HCT116 (cell line): ENCODE measurements around the gene MARCHF6. TPM values are rescaled to one million over a fixed set of nuclear protein-coding genes. Genes with fewer than 3 reads are reported as not detected.

Source experiments
- ATAC-seq: fragments of 200-7000 bp; cut with Tn5 transposase; 2 replicates; pipeline ENCODE4 v1.9.1; 2020; ENCODE audit warnings: mild to moderate bottlenecking, moderate library complexity
- BruUV-seq: library from RNA; stranded (reverse); fragments of 400-500 nt; replicated peaks from 2 replicates; lab custom pipeline; 2021; lab: Mats Ljungman, UMichigan
- CTCF ChIA-PET: fragments of 300-600 bp; sonication (Branson Sonifier 250); formaldehyde crosslinking; loops from one replicate; lab custom pipeline; 2021; ENCODE audit warnings: antibody characterized with exemption; lab: Charles Lee
- POLR2A ChIA-PET: fragments of 300-600, 350-600 bp; sonication (Branson Sonifier 250); formaldehyde crosslinking; loops from one replicate; lab custom pipeline; 2021; ENCODE audit warnings: antibody characterized with exemption; lab: Charles Lee
- RAD21 ChIA-PET, 2 experiments: fragments of 300-600 bp; sonication (Branson Sonifier 250); formaldehyde crosslinking; loops; one replicate each; lab custom pipeline; 2023; ENCODE audit warnings: low total read pairs in 2 of 2; ENCODE audit not compliant: uncharacterized antibody in 2 of 2, unreplicated experiment in 2 of 2, low non-redundant PET in 1 of 2; lab: Charles Lee
- DNase-seq: peaks from one replicate; pipeline ENCODE4 v3.0.0-alpha.2; 2010; ENCODE audit warnings: low read depth, low spot score
- H2AFZ ChIP-seq: fragments of 200-600 bp; shearing (Covaris generic), sonication (generic); 2 replicates; pipeline ENCODE4 v1.6.1; 2017; ENCODE audit warnings: low read depth, mixed run types, mixed read lengths, antibody characterized with exemption, low read length; ENCODE audit not compliant: poor library complexity, severe bottlenecking
- H3K27ac ChIP-seq: 2 replicates; pipeline ENCODE4 v1.5.1; 2012; ENCODE audit warnings: low read depth, low read length
- H3K27me3 ChIP-seq: fragments of 200-600 bp; sonication (generic); 2 replicates; pipeline ENCODE4 v1.6.1; 2016; ENCODE audit warnings: mixed run types, low read length, mixed read lengths; ENCODE audit not compliant: insufficient read depth
- H3K36me3 ChIP-seq, 2 experiments: fragments of 200-500 bp in 1 of 2; fragments of 200-600 bp in 1 of 2; sonication (Bioruptor generic) in 1 of 2; sonication (generic) in 1 of 2; 2 replicates each; pipeline versions ENCODE4 v1.5.1 to v1.6.1; 2014 to 2016; ENCODE audit warnings: low read length in 2 of 2, inconsistent platforms in 1 of 2, mixed read lengths in 1 of 2, mixed run types in 1 of 2; ENCODE audit not compliant: insufficient read depth in 2 of 2, control insufficient read depth in 1 of 2
- H3K4me1 ChIP-seq, 2 experiments: fragments of 200-600 bp in 1 of 2; sonication (generic) in 1 of 2; 2 replicates each; pipeline versions ENCODE4 v1.5.1 to v1.6.1; 2012 to 2017; ENCODE audit warnings: low read length in 2 of 2, inconsistent platforms in 1 of 2, mild to moderate bottlenecking in 1 of 2, mixed read lengths in 1 of 2, mixed run types in 1 of 2, moderate library complexity in 1 of 2; ENCODE audit not compliant: insufficient read depth in 2 of 2, control insufficient read depth in 1 of 2
- H3K4me2 ChIP-seq: fragments of 200-600 bp; sonication (generic); 2 replicates; pipeline ENCODE4 v1.6.1; 2017; ENCODE audit warnings: mixed run types, low read length, mixed read lengths
- H3K4me3 ChIP-seq, 2 experiments: fragments of 200-600 bp in 1 of 2; sonication (generic) in 1 of 2; replicated peaks in 1 of 2; 2 replicates each; pipeline ENCODE4 v1.5.1; 2011 to 2016; ENCODE audit warnings: low read length in 2 of 2, control low read depth in 1 of 2, low read depth in 1 of 2, mild to moderate bottlenecking in 1 of 2, mixed read lengths in 1 of 2, mixed run types in 1 of 2
- H3K79me2 ChIP-seq: fragments of 200-600 bp; sonication (generic); 2 replicates; pipeline ENCODE4 v1.6.1; 2017; ENCODE audit warnings: mild to moderate bottlenecking, mixed run types, low read length, moderate library complexity, mixed read lengths; ENCODE audit not compliant: insufficient read depth
- H3K9ac ChIP-seq: fragments of 200-600 bp; sonication (generic); 2 replicates; pipeline ENCODE4 v1.6.1; 2016; ENCODE audit warnings: low read length, mixed read lengths
- H3K9me2 ChIP-seq: fragments of 200-600 bp; sonication (generic), shearing (Covaris generic); 2 replicates; pipeline ENCODE4 v1.6.1; 2017; ENCODE audit warnings: mixed run types, mild to moderate bottlenecking, moderate library complexity; ENCODE audit not compliant: insufficient read depth
- H3K9me3 ChIP-seq, 2 experiments: fragments of 200-500 bp in 1 of 2; fragments of 200-600 bp in 1 of 2; sonication (Bioruptor generic) in 1 of 2; sonication (generic) in 1 of 2; 2 replicates each; pipeline ENCODE4 v1.6.1; 2014 to 2017; ENCODE audit warnings: low read length in 2 of 2, mixed read lengths in 2 of 2, inconsistent platforms in 1 of 2, low read depth in 1 of 2, mild to moderate bottlenecking in 1 of 2, mixed run types in 1 of 2, moderate library complexity in 1 of 2; ENCODE audit not compliant: control insufficient read depth in 1 of 2, insufficient read depth in 1 of 2
- H4K20me1 ChIP-seq: fragments of 200-600 bp; sonication (generic), shearing (Covaris generic); 2 replicates; pipeline ENCODE4 v1.6.1; 2017; ENCODE audit warnings: mixed run types, mild to moderate bottlenecking, moderate library complexity; ENCODE audit not compliant: insufficient read depth
- CBX3 ChIP-seq: IDR thresholded peaks from 2 replicates; pipeline ENCODE4 v1.6.1; 2012; ENCODE audit warnings: low read depth
- EGR1 ChIP-seq: IDR thresholded peaks from 2 replicates; pipeline ENCODE4 v1.6.1; 2012; ENCODE audit warnings: low read depth
- ELF1 ChIP-seq: IDR thresholded peaks from 2 replicates; pipeline ENCODE4 v1.6.1; 2012; ENCODE audit warnings: low read depth, borderline replicate concordance
- EZH2 ChIP-seq: fragments of 200-600 bp; sonication (generic); IDR thresholded peaks from 2 replicates; pipeline ENCODE4 v1.6.1; 2017; ENCODE audit warnings: antibody characterized with exemption, mixed run types
- FOSL1 ChIP-seq: IDR thresholded peaks from 2 replicates; pipeline ENCODE4 v1.6.1; 2012; ENCODE audit warnings: low read depth
- POLR2A ChIP-seq: IDR thresholded peaks from 2 replicates; pipeline ENCODE4 v1.7.0; 2011; ENCODE audit warnings: borderline replicate concordance; ENCODE audit not compliant: insufficient read depth, insufficient read length; ENCODE audit errors: extremely low read depth
- POLR2AphosphoS5 ChIP-seq: IDR thresholded peaks from 2 replicates; pipeline ENCODE4 v1.6.1; 2011; ENCODE audit warnings: mild to moderate bottlenecking, low read depth, low read length, moderate library complexity
- RAD21 ChIP-seq: IDR thresholded peaks from 2 replicates; pipeline ENCODE4 v1.6.1; 2012; ENCODE audit warnings: low read depth, mild to moderate bottlenecking
- SIN3A ChIP-seq: IDR thresholded peaks from 2 replicates; pipeline ENCODE4 v1.6.1; 2012; ENCODE audit warnings: low read depth
- SP1 ChIP-seq: IDR thresholded peaks from 2 replicates; pipeline ENCODE4 v1.6.1; 2012; ENCODE audit warnings: low read depth
- TCF7L2 ChIP-seq: IDR thresholded peaks from 2 replicates; pipeline ENCODE4 v1.7.0; 2011; ENCODE audit warnings: borderline replicate concordance, inconsistent platforms; ENCODE audit not compliant: insufficient read depth, insufficient read length; ENCODE audit errors: extremely low read depth
- YY1 ChIP-seq: IDR thresholded peaks from 2 replicates; pipeline ENCODE4 v1.6.1; 2011; ENCODE audit warnings: low read length, low read depth, moderate library complexity, mild to moderate bottlenecking; ENCODE audit not compliant: insufficient replicate concordance; ENCODE audit errors: extremely low read depth
- ZFX ChIP-seq: fragments of 450-650 bp; IDR thresholded peaks from 2 replicates; pipeline ENCODE4 v1.6.1; 2017
- intact Hi-C: fragments of 100-400 bp; cut with micrococcal nuclease; formaldehyde crosslinking; loops from 2 replicates; pipeline ENCODE4 v1.10.0; 2022
- total RNA-seq: library from RNA; stranded (reverse); gene quantifications from one replicate; pipeline ENCODE4 v1.2.1, GENCODE V29; 2021; ENCODE audit not compliant: unreplicated experiment
- TF ChIP-seq, protein P1 (sequence below): IDR thresholded peaks from 2 replicates; pipeline ENCODE4 v1.6.1; 2011; ENCODE audit warnings: mild to moderate bottlenecking, low read length, moderate library complexity; ENCODE audit not compliant: insufficient replicate concordance; ENCODE audit errors: extremely low read depth
- TF ChIP-seq, protein P2 (sequence below): IDR thresholded peaks from 2 replicates; pipeline ENCODE4 v1.6.1; 2012
- TF ChIP-seq, protein P3 (sequence below): IDR thresholded peaks from 2 replicates; pipeline ENCODE4 v1.6.1; 2012
- TF ChIP-seq, protein P4 (sequence below), 3 experiments: fragments of 200-600 bp in 1 of 3; sonication (generic) in 1 of 3; IDR thresholded peaks in 2 of 3; conservative IDR thresholded peaks in 1 of 3; 2 replicates each; pipeline ENCODE4 v1.5.1; 2012 to 2017; ENCODE audit warnings: low read depth in 2 of 3, low read length in 2 of 3, antibody characterized with exemption in 1 of 3, borderline replicate concordance in 1 of 3, control low read depth in 1 of 3, mild to moderate bottlenecking in 1 of 3, mixed read lengths in 1 of 3, mixed run types in 1 of 3, moderate library complexity in 1 of 3; ENCODE audit not compliant: insufficient read depth in 1 of 3
- TF ChIP-seq, protein P5 (sequence below): IDR thresholded peaks from 2 replicates; pipeline ENCODE4 v1.6.1; 2012; ENCODE audit warnings: low read depth

Gene MARCHF6
- total RNA-seq, 1 experiment from 2014 or later = 144 TPM

DNA sequence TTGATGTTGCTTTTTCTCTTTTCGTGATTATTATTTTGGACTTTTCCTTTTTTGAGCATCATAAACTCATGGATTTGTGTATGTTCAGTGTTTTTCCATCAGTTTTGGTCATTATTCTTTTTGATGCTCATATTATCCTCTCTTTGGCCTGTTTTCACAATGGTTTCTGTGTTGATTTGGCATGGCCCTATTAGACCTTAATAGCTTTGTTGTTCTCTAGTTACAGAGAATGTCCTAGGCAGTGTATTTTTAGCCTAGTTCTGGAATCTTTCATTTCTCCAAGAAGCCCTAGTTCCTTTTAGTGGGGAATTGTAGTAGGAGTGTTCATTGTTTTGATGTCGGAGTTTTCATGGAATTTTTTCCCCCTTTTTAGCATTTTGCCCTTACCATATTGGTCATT, 46.9 kb downstream of the MARCHF6 start:
- no peak overlapping the region for H3K9ac ChIP-seq
- RAD21 ChIA-PET = no interaction called here
- TF ChIP-seq EZH2 (no peak), POLR2AphosphoS5 (no peak), YY1 (no peak), SP1 (no peak), EGR1 (no peak), POLR2A (no peak), ZFX (no peak), ELF1 (no peak), RAD21 (no peak), SIN3A (no peak), TCF7L2 (no peak), CBX3 (no peak), FOSL1 (no peak)
- TF ChIP-seq, protein P1, sequence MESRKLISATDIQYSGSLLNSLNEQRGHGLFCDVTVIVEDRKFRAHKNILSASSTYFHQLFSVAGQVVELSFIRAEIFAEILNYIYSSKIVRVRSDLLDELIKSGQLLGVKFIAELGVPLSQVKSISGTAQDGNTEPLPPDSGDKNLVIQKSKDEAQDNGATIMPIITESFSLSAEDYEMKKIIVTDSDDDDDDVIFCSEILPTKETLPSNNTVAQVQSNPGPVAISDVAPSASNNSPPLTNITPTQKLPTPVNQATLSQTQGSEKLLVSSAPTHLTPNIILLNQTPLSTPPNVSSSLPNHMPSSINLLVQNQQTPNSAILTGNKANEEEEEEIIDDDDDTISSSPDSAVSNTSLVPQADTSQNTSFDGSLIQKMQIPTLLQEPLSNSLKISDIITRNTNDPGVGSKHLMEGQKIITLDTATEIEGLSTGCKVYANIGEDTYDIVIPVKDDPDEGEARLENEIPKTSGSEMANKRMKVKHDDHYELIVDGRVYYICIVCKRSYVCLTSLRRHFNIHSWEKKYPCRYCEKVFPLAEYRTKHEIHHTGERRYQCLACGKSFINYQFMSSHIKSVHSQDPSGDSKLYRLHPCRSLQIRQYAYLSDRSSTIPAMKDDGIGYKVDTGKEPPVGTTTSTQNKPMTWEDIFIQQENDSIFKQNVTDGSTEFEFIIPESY = no peak
- TF ChIP-seq, protein P2, sequence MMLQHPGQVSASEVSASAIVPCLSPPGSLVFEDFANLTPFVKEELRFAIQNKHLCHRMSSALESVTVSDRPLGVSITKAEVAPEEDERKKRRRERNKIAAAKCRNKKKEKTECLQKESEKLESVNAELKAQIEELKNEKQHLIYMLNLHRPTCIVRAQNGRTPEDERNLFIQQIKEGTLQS = no peak
- TF ChIP-seq, protein P3, sequence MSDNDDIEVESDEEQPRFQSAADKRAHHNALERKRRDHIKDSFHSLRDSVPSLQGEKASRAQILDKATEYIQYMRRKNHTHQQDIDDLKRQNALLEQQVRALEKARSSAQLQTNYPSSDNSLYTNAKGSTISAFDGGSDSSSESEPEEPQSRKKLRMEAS = no peak
- TF ChIP-seq, protein P4, sequence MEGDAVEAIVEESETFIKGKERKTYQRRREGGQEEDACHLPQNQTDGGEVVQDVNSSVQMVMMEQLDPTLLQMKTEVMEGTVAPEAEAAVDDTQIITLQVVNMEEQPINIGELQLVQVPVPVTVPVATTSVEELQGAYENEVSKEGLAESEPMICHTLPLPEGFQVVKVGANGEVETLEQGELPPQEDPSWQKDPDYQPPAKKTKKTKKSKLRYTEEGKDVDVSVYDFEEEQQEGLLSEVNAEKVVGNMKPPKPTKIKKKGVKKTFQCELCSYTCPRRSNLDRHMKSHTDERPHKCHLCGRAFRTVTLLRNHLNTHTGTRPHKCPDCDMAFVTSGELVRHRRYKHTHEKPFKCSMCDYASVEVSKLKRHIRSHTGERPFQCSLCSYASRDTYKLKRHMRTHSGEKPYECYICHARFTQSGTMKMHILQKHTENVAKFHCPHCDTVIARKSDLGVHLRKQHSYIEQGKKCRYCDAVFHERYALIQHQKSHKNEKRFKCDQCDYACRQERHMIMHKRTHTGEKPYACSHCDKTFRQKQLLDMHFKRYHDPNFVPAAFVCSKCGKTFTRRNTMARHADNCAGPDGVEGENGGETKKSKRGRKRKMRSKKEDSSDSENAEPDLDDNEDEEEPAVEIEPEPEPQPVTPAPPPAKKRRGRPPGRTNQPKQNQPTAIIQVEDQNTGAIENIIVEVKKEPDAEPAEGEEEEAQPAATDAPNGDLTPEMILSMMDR (IDR thresholded peaks at IDR 0.05 in 2 of 3, conservative IDR thresholded peaks at IDR 0.05 in 1 of 3; ENCODE audit: borderline replicate concordance in 1 of 3, insufficient read depth in 1 of 3, low read depth in 2 of 3, low read length in 2 of 3) = no peak
- TF ChIP-seq, protein P5, sequence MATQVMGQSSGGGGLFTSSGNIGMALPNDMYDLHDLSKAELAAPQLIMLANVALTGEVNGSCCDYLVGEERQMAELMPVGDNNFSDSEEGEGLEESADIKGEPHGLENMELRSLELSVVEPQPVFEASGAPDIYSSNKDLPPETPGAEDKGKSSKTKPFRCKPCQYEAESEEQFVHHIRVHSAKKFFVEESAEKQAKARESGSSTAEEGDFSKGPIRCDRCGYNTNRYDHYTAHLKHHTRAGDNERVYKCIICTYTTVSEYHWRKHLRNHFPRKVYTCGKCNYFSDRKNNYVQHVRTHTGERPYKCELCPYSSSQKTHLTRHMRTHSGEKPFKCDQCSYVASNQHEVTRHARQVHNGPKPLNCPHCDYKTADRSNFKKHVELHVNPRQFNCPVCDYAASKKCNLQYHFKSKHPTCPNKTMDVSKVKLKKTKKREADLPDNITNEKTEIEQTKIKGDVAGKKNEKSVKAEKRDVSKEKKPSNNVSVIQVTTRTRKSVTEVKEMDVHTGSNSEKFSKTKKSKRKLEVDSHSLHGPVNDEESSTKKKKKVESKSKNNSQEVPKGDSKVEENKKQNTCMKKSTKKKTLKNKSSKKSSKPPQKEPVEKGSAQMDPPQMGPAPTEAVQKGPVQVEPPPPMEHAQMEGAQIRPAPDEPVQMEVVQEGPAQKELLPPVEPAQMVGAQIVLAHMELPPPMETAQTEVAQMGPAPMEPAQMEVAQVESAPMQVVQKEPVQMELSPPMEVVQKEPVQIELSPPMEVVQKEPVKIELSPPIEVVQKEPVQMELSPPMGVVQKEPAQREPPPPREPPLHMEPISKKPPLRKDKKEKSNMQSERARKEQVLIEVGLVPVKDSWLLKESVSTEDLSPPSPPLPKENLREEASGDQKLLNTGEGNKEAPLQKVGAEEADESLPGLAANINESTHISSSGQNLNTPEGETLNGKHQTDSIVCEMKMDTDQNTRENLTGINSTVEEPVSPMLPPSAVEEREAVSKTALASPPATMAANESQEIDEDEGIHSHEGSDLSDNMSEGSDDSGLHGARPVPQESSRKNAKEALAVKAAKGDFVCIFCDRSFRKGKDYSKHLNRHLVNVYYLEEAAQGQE = no peak
- TF ChIP-seq, all 23 proteins: peak for 0
- Histone ChIP-seq H3K4me2 (no peak overlapping the region), H3K27me3 (no peaks in the 10 kb centered on the region), H3K79me2 (peaks cover 10% of the 10 kb centered on the region), H3K36me3 (peaks cover 25 to 65% of the 10 kb centered on the region in 2 experiments), H3K9me3 (no peaks in the 10 kb centered on the region), H2AFZ (no peak overlapping the region), H4K20me1 (peaks cover 16% of the 10 kb centered on the region; the same call in 1 of the 2 replicates), H3K4me3 (no peak overlapping the region), H3K9me2 (no peaks in the 10 kb centered on the region), H3K4me1 (no peaks in the 10 kb centered on the region), H3K27ac (no peak overlapping the region)
- ChIA-PET CTCF (no interaction called here), POLR2A (no interaction called here)
- DNase-seq (no peak), ATAC-seq (no peak)
- no TSS peak for BruUV-seq
- intact Hi-C loops = no loop called here
